Peyer's patch (tissue), 4 donors: ENCODE measurements around the gene FAU. TPM values are rescaled to one million over a fixed set of nuclear protein-coding genes. Genes with fewer than 3 reads are reported as not detected.
A peak's percentile ranks its signal among the peaks of the same experiment; 100 is the strongest.

ENCODE experiments used
- DNase-seq, 3 donors: peaks; one replicate each; pipeline ENCODE4 v3.0.0-alpha.2; 2017 to 2019
- H3K27ac ChIP-seq, 4 donors: fragments of 200-600 bp; sonication (generic); one replicate each; pipeline ENCODE4 v1.5.1; 2016 to 2019
- H3K27me3 ChIP-seq, 2 donors: fragments of 200-600 bp; sonication (generic); one replicate each; pipeline ENCODE4 v1.5.1; 2019
- H3K36me3 ChIP-seq, 3 donors: fragments of 200-600 bp; sonication (generic); one replicate each; pipeline ENCODE4 v1.5.1; 2016 to 2019
- H3K4me1 ChIP-seq, 4 donors: fragments of 200-600 bp; sonication (generic); one replicate each; pipeline ENCODE4 v1.5.1; 2016 to 2019
- H3K4me3 ChIP-seq, 4 donors: fragments of 200-600 bp; sonication (generic); 1 replicate in 3 of 4; 2 replicates in 1 of 4; pipeline ENCODE4 v1.5.1; 2016 to 2019; ENCODE audit warnings: mild to moderate bottlenecking in 1 of 4
- H3K9me3 ChIP-seq, 4 donors: fragments of 200-600 bp; sonication (generic); one replicate each; pipeline ENCODE4 v1.5.1; 2016 to 2019; ENCODE audit warnings: mild to moderate bottlenecking in 1 of 4
- CTCF ChIP-seq, 6 experiments: fragments of 450-650 bp in 4 of 6; fragments of 200-600 bp in 2 of 6; sonication (generic) in 1 of 6; IDR thresholded peaks; one replicate each; pipeline ENCODE4 v1.5.1; 2017 to 2019; ENCODE audit warnings: antibody characterized with exemption in 6 of 6, mild to moderate bottlenecking in 3 of 6, moderate library complexity in 1 of 6
- POLR2A ChIP-seq, 2 donors: fragments of 450-650 bp; IDR thresholded peaks; one replicate each; pipeline ENCODE4 v1.5.1; 2017; ENCODE audit warnings: antibody characterized with exemption in 2 of 2, mild to moderate bottlenecking in 2 of 2, moderate library complexity in 2 of 2
- total RNA-seq, 4 donors: library from RNA; depleted of rRNA; stranded (reverse); fragments of >200 nt; gene quantifications; one replicate each; pipeline ENCODE4 v1.1.0, GENCODE V29; 2016

FAU gene
- total RNA-seq, 4 donors from 2014 or later: 412 to 714 (median 579) TPM

- H3K27ac ChIP-seq: no peak overlapping the region
- TF ChIP-seq CTCF (IDR thresholded peaks at IDR 0.05): no peak
- TF ChIP-seq POLR2A (IDR thresholded peaks at IDR 0.05): no peak
- no peak for DNase-seq
- H3K27me3 ChIP-seq: no peaks in the 10 kb centered on the region
- no peak overlapping the region for H3K4me3 ChIP-seq
- peaks cover 0 to 29% (median 0%) of the 10 kb centered on the region in 3 donors for H3K36me3 ChIP-seq
- H3K9me3 ChIP-seq: no peaks in the 10 kb centered on the region
- H3K4me1 ChIP-seq: no peaks in the 10 kb centered on the region
Measured at GRCh38 chr11:65103476-65103875, 18.5 kb downstream of the FAU start.

- no peaks in the 10 kb centered on the region for H3K9me3 ChIP-seq
- no peak for DNase-seq
- H3K4me3 ChIP-seq: no peak overlapping the region
- TF ChIP-seq POLR2A (IDR thresholded peaks at IDR 0.05): no peak
- TF ChIP-seq CTCF (IDR thresholded peaks at IDR 0.05): no peak
- H3K27ac ChIP-seq: no peak overlapping the region
- H3K27me3 ChIP-seq: no peaks in the 10 kb centered on the region
- H3K4me1 ChIP-seq: peaks cover 0 to 1% (median 0%) of the 10 kb centered on the region in 4 donors
- peaks cover 0 to 30% (median 0%) of the 10 kb centered on the region in 3 donors for H3K36me3 ChIP-seq
Measured at GRCh38 chr11:65102142-65103095, 19.5 kb downstream of the FAU start.

GRCh38 chr11:65100674-65101350 lies 21.1 kb downstream of the FAU start:
- Histone ChIP-seq H3K4me1 (peaks cover 4 to 9% (median 7%) of the 10 kb centered on the region in 4 donors), H3K4me3 (no peak overlapping the region), H3K27ac (no peak overlapping the region), H3K9me3 (no peaks in the 10 kb centered on the region), H3K27me3 (no peaks in the 10 kb centered on the region), H3K36me3 (peaks cover 0 to 27% (median 0%) of the 10 kb centered on the region in 3 donors)
- no peak for DNase-seq
- TF ChIP-seq CTCF (IDR thresholded peaks at IDR 0.05): no peak
- no peak for TF ChIP-seq POLR2A (IDR thresholded peaks at IDR 0.05)

- peaks cover 0 to 16% (median 0%) of the 10 kb centered on the region in 3 donors for H3K36me3 ChIP-seq
- DNase-seq: no peak
Measured at GRCh38 chr11:65096926-65097325, 25.0 kb downstream of the FAU start.

More at GRCh38 chr11:65096926-65097325, 25.0 kb downstream of the FAU start:
- Histone ChIP-seq H3K4me3 (peak overlapping the region; percentile 63 to 91 (median 82)), H3K9me3 (no peaks in the 10 kb centered on the region), H3K27me3 (no peaks in the 10 kb centered on the region), H3K27ac (peak overlapping the region; percentile 88 to 94 (median 92)), H3K4me1 (peaks cover 4 to 9% (median 7%) of the 10 kb centered on the region in 4 donors)
- TF ChIP-seq POLR2A (IDR thresholded peaks at IDR 0.05) (no peak), CTCF (IDR thresholded peaks at IDR 0.05) (no peak)
